ENCODE data around the gene TMEM254. TPM values are rescaled to one million over a fixed set of nuclear protein-coding genes. Genes with fewer than 3 reads are reported as not detected.

TMEM254 gene
- total RNA-seq, 6 experiments from 2014 or later, result 18.1 to 33.7 (median 30.8) TPM

- ATAC-seq, result no peak
Observed at GRCh38 chr10:80137031-80137862, 58.8 kb downstream of the TMEM254 start.

GRCh38 chr10:80137920-80138319 is 59.5 kb downstream of the TMEM254 start:
- 69% methylated on average over 3 of the region's 4 CpGs for WGBS (ENCODE audit: insufficient coverage, low coverage, low lambda C conversion rate, missing lambda C conversion rate)
- H3K27ac ChIP-seq, result no peak overlapping the region
- TF ChIP-seq POLR2A (IDR thresholded peaks at IDR 0.05), result no peak
- TF ChIP-seq, protein P1, sequence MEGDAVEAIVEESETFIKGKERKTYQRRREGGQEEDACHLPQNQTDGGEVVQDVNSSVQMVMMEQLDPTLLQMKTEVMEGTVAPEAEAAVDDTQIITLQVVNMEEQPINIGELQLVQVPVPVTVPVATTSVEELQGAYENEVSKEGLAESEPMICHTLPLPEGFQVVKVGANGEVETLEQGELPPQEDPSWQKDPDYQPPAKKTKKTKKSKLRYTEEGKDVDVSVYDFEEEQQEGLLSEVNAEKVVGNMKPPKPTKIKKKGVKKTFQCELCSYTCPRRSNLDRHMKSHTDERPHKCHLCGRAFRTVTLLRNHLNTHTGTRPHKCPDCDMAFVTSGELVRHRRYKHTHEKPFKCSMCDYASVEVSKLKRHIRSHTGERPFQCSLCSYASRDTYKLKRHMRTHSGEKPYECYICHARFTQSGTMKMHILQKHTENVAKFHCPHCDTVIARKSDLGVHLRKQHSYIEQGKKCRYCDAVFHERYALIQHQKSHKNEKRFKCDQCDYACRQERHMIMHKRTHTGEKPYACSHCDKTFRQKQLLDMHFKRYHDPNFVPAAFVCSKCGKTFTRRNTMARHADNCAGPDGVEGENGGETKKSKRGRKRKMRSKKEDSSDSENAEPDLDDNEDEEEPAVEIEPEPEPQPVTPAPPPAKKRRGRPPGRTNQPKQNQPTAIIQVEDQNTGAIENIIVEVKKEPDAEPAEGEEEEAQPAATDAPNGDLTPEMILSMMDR (IDR thresholded peaks at IDR 0.05), result no peak
- no peaks in the 10 kb centered on the region for H3K36me3 ChIP-seq
- H3K4me1 ChIP-seq, result peaks cover 0 to under 1% (median 0%) of the 10 kb centered on the region in 4 donors
- no peak for ATAC-seq
- no peak overlapping the region for H3K4me3 ChIP-seq
- no peak for DNase-seq
- no peaks in the 10 kb centered on the region for H3K9me3 ChIP-seq
- intact Hi-C loops (cut with DNase I), result no loop called here
- no peaks in the 10 kb centered on the region for H3K27me3 ChIP-seq

More at GRCh38 chr10:80137031-80137862, 58.8 kb downstream of the TMEM254 start:
- intact Hi-C loops (cut with DNase I), result no loop called here
- 69% methylated on average over 2 of the region's 14 CpGs for WGBS (ENCODE audit: insufficient coverage, low coverage, low lambda C conversion rate, missing lambda C conversion rate)
- Histone ChIP-seq H3K27ac (no peak overlapping the region), H3K27me3 (no peaks in the 10 kb centered on the region), H3K36me3 (no peaks in the 10 kb centered on the region), H3K9me3 (no peaks in the 10 kb centered on the region), H3K4me3 (no peak overlapping the region), H3K4me1 (peaks cover 0 to 7% (median 0%) of the 10 kb centered on the region in 4 donors)
- DNase-seq, result no peak
- TF ChIP-seq POLR2A (IDR thresholded peaks at IDR 0.05), result no peak

- peaks cover 0 to 8% (median 2%) of the 10 kb centered on the region in 4 donors for H3K4me1 ChIP-seq
- ATAC-seq, result no peak
- H3K27me3 ChIP-seq, result no peaks in the 10 kb centered on the region
- intact Hi-C loops (cut with DNase I), result no loop called here
- no peaks in the 10 kb centered on the region for H3K36me3 ChIP-seq
- TF ChIP-seq POLR2A (IDR thresholded peaks at IDR 0.05), result no peak
- TF ChIP-seq, protein P1 (IDR thresholded peaks at IDR 0.05), result no peak
- no peaks in the 10 kb centered on the region for H3K9me3 ChIP-seq
- H3K4me3 ChIP-seq, result no peak overlapping the region
- H3K27ac ChIP-seq, result no peak overlapping the region
- DNase-seq, result no peak
- 81% methylated on average over 2 of the region's 2 CpGs for WGBS (ENCODE audit: insufficient coverage, low coverage, low lambda C conversion rate, missing lambda C conversion rate)
Observed at GRCh38 chr10:80139265-80139664, 60.8 kb downstream of the TMEM254 start.

DNA sequence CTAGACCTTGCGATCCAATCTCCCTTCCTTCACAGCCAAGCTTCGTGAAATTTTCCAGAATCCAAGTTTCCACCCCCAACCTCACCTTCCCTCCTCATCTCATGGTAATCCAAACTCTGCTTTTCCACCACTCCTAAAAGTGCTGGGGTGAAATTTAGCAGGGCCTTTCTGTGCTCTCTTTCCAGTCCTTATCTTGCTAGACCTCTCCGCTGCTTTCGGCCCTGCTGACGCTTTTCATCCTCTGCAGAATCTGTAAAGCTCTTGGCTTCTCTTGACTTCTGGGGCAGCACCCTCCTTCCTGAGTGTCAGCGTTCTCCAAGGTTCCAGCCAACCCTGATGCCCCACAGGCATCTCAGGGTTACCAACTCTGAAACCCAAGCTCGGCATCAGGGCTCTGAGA is 61.8 kb downstream of the TMEM254 start:
- WGBS (ENCODE audit: insufficient coverage, low coverage, low lambda C conversion rate, missing lambda C conversion rate), result 60% methylated on average over 7 of the region's 7 CpGs
- ATAC-seq, result no peak
- H3K9me3 ChIP-seq, result no peaks in the 10 kb centered on the region
- intact Hi-C loops (cut with DNase I), result loop anchor here in 1 of 2 donors (5.0 kb wide), 1 partner anchor 82 kb away; no protein-coding TSS in a partner anchor
- TF ChIP-seq POLR2A (IDR thresholded peaks at IDR 0.05), result no peak
- TF ChIP-seq, protein P1 (IDR thresholded peaks at IDR 0.05), result no peak
- peaks cover 0 to 10% (median 2%) of the 10 kb centered on the region in 4 donors for H3K4me1 ChIP-seq
- H3K27ac ChIP-seq, result no peak overlapping the region
- no peak overlapping the region for H3K4me3 ChIP-seq
- H3K36me3 ChIP-seq, result no peaks in the 10 kb centered on the region
- DNase-seq, result no peak
- no peaks in the 10 kb centered on the region for H3K27me3 ChIP-seq

All from right lobe of liver (tissue), 6 donors.